ENCODE measurements around the gene TARS3.
A peak's percentile ranks its signal among the peaks of the same experiment; 100 is the strongest.
"Not testable (repeated sequence)": the region's sequence is repeated elsewhere in the genome, so short reads cannot be mapped to it uniquely, and the experiment has no call there.

Gene TARS3

GRCh38 chr15:101723874-101724674 lies at the start of gene TARS3:
TSS of gene TARS3 (minus strand) at chr15:101724473. CDS start at chr15:101724387, 86 bp downstream.
- peak; percentile 62 for DNase-seq

GRCh38 chr15:101773496-101774100 lies 49.3 kb upstream of the TARS3 start:
- no peak for DNase-seq

- no peak for DNase-seq
Measured at GRCh38 chr15:101772921-101773320, 48.6 kb upstream of the TARS3 start.

- not testable (repeated sequence) for DNase-seq
Measured at GRCh38 chr15:101767083-101767640, 42.9 kb upstream of the TARS3 start.

DNA sequence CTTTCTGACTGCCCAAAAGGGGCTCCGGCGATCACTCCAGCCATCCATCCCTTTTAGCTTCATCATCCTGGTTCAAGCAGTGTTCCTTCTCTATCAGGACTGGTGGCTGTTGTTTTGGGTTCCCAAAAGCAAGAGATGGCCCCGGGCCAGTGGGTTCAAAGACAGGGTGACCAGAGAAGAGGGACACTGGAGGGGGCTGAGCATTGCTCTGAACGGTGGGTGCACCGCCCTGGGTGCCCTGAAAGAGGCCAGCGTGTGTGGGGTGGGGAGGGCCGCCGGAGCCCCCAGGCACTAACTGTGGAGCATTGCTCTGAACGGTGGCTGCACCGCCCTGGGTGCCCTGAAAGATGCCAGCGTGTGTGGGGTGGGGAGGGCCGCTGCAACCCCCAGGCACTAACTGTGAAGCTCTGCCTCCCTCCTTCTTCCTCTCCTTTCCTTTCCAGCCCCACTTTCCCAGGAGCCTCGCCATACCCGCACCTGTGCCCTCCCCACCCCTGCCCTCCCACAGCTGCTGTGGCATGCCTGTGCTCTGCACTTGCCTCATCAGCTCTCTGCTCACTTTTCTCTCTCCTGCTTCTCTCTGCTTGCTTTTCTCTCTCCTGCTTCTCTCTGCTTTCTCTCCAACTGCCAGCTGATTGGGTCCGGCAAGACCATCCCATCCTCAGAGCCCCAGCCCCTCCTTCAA lies 41.6 kb upstream of the TARS3 start:
- DNase-seq, result no peak

GRCh38 chr15:101765340-101765671 lies 41.0 kb upstream of the TARS3 start:
- DNase-seq, result not testable (repeated sequence)

- DNase-seq, result not testable (repeated sequence)
Measured at GRCh38 chr15:101764669-101765339, 40.5 kb upstream of the TARS3 start.

GRCh38 chr15:101746716-101747082 lies 22.4 kb upstream of the TARS3 start:
- DNase-seq, result not testable (repeated sequence)

DNA sequence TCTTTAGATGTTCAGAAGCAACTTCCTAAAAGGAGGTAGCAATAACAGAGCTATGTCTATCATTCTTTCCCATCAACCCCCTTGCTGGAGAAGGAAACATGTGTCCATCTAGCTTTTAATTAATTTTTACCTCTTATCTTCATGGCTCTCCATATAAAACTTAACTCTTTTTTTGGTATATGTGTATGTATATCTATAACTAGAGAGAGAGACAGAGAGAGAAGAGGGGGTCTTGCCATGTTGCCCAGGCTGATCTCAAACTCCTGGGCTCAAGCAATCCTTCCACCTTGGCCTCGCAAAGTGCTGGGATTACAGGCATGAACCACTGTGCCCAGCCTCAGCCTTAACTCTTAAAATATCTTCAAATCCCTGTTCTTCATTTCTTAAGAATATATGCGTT lies 10.6 kb upstream of the TARS3 start:
- not testable (repeated sequence) for DNase-seq

GRCh38 chr15:101733545-101733944 lies 9.3 kb upstream of the TARS3 start:
- DNase-seq, result no peak

- no peak for DNase-seq
Measured at GRCh38 chr15:101732772-101733171, 8.5 kb upstream of the TARS3 start.

- no peak for DNase-seq
Measured at GRCh38 chr15:101731746-101732145, 7.5 kb upstream of the TARS3 start.

DNA sequence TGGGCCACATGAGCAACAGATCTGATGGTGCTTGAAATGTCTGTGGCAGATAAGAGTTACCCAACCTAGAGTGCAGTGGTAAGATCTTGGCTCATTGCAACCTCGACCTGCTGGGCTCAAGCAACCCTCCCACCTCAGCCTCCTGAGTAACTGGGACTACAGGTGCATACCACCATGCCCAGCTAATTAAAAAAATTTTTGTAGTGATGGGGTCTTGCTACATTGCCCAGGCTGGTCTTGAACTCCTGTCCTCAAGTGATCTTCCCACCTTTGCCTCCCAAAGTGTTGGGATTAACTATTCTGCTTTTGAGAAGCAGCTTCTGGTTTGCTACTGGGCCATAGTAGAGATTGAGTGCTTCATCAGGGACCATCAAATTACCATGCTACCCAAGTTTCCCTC lies 2.9 kb upstream of the TARS3 start:
- DNase-seq, result no peak

DNA sequence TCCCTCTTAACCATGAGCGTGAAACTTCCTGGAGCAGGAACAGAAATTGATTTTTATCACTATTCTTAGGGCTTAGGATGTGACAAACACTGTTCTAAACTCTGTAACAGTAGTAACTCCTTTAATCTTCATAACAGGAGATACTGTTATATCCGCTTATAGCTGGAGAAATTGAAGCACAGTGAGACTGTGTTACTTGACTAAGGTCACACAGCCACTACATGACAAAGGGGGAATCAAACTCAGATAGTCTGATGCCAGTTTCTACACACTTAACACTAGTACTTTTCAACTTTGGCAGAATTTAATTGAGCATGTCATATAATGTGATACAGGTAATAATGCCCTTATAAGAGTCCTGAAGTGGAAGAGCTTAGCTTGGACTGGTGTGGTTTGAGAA lies 800 bp upstream of the TARS3 start:
- DNase-seq, result no peak

DNA sequence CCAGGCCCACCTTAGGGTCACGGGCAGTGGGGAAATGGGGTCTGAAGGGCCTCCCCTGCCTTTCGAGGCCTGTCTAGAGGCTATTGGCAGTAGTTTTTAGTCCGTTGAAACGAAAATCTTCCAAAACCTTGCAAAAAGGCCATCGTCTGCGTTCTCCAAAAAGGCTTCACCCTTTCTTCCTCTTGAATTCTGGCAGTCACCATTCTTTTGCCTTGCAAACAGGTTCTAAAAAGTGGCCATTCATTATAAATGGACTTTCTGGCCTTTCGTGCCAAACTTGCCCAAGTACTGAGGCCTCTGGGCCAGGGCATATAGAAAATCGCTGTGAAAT lies 367 bp upstream of the TARS3 start:
- DNase-seq, result no peak

DNA sequence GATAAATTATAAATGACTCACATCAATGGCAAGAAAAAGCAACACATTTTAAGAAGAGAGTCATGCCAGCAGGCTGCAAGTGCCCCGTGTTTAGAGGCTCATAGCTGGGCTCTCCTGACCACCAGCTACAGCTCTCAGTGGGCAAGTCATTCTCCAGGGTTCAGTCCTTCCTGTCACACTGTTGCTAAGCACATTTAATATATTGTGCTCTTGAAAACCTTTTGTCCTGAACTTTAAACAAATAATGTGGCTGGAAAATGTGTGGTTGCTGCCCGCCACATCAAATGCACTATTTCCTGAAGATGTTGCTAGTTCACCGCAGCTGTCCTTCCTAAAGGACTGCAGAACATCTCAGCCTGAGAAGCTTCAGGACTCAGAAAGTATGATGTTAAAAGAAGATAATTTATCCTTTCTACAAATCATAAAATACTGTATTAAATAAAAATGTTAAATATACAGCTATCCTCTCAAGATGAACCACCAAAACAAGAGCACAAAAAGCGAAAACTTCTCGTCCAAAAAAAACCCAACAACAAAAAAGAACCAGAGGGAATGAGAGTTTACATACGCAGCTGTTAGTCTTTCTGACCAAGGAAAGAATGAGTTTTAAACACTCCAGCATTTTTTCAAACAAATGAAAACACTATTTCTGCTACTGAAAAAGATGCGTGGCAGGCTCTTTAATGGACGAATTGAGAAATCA lies 951 bp downstream of the TARS3 start:
- DNase-seq, result no peak

DNA sequence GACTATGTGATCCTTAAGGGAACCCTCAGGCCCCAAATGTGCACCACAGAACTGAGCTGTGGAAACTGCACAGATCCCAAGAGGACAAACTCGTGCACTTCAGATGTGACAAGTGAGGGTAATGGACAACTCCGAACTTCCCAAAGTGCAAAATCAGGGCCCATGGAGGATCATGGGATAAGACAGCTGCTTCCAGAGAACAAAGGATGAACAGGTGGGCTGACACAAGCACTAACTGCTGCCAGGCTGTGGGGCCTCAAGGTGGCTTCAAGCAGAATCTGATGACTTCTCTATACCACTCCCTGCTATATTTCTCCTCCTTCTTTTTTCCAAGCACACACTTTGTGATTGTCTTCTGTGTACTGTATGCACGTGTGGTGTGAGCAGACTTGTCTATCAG lies 5.4 kb downstream of the TARS3 start:
- DNase-seq, result no peak

GRCh38 chr15:101712078-101712477 lies 12.2 kb downstream of the TARS3 start:
- DNase-seq, result no peak

- DNase-seq, result no peak
Measured at GRCh38 chr15:101710806-101711205, 13.5 kb downstream of the TARS3 start.

DNA sequence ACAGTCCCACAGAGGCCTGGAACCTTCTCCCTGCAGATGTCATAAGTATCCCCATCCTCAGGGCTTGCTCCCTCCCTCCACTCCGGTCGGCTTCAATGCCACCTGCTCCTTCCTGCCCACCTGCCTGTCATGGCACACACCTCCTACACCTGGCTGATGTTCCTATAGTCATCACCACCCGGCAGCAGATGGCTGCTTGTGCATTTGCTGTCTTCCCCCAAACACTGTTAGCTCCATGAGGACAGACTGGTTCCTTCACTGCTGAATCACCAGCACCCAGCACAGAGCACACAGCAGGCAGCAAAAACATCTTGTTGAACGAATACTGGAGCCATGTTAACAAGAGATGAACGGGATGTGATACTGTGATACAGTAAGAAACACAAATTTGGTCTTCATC lies 14.8 kb downstream of the TARS3 start:
- DNase-seq, result no peak

- DNase-seq, result no peak
Measured at GRCh38 chr15:101707983-101708382, 16.3 kb downstream of the TARS3 start.

- no peak for DNase-seq
Measured at GRCh38 chr15:101702077-101702476, 22.2 kb downstream of the TARS3 start.

GRCh38 chr15:101698314-101698713 lies 26.0 kb downstream of the TARS3 start:
- no peak for DNase-seq
